GDM1 (cell line): ENCODE data around the gene RNF213.
"Not testable (repeated sequence)": the region's sequence is repeated elsewhere in the genome, so short reads cannot be mapped to it uniquely, and the experiment has no call there.

Experiments
- DNase-seq: peaks from one replicate; lab custom pipeline; 2025; lab: John Stamatoyannopoulos, UW

RNF213 gene

GRCh38 chr17:80252871-80253270 is 7.8 kb upstream of the RNF213 start:
- DNase-seq: no peak

DNA sequence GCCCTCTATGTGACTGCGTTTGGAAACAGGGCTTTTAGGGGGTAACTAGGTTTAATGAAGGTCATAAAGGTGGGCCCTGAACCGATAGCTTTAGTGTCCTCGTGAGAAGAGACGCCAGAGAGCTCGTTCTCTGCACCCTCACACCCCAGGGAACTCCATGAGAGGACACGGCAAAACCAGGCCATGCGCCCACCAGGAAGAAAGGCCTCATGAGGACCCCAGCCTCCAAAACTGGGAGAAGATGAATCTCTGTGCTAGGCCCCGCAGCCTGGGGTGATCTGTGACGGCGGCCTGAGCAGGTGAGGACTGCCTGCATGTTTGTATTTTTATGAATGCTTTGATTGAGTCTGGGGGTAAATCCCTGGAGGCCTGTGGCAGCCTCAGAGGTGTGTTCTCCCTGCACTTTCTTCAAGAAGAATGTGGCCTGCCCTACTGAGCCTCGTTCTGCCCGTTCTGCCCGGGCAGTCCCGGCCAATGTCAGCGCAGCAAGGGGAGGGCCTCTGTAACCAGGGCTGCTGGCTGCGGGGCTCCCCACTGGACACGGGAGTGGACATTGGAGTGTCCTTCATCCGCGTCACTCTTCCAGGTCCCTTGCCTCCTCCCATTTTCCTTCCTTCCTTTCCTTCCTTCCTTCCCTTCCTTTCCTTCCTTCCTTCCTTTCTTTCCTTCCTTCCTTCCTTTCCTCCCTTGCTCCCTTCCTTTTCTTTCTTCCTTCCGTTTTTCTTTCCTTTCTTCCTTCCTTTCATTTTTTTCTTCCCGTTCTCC is 6.8 kb upstream of the RNF213 start:
- no peak for DNase-seq

DNA sequence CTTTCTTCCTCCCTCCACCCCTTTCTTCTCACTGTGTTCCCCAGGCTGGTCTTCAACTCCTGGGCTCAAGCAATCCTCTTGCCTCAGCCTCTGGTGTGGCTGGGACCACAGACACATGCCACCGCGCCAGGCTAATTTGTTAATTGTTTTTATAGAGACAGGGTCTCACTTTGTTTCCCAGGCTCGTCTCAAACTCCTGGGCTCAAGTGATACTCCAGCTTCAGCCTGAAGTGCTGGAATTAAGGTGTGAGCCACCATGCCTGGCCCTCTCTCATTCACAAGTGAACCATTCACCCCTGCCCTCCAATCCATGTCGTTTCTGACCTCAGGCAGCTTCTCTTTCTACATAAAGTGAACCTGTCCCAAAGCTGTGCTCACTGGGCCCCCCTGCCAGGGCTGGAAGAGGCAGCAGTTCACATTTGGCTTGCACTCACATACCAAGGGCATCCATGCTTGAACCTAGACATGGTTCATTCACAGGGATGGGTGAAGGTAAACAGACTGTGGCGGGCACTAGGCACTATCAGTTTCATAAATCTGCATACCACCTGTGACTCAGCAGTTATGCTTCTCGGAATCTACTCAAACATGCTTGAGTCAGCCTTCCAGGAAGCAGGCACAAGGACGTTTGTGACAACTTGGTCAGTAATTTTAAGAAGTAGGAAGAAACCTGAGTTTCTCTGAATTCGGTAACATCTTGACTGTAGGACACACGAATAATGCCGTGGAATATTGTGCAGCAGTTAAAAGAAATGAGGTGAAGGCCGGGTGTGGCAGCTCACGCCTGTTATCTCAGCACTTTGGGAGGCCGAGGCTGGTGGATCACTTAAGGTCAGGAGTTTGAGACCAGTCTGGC is 6.0 kb upstream of the RNF213 start:
- peak; percentile 51 for DNase-seq

DNA sequence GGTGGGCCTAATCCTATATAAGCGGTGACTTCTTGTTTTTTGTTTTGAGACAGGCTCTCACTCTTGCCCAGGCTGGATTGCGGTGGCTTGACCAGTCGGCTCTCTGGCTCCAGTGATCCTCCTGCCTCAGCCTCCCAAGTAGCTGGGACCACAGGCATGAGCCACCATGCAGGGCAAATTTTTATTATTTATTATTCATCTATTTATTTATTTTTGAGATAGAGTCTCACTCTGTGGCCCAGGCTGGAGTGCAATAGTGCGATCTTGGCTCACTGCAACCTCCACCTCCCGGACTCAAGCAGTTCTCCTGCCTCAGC is 4.7 kb upstream of the RNF213 start:
- DNase-seq: no peak

DNA sequence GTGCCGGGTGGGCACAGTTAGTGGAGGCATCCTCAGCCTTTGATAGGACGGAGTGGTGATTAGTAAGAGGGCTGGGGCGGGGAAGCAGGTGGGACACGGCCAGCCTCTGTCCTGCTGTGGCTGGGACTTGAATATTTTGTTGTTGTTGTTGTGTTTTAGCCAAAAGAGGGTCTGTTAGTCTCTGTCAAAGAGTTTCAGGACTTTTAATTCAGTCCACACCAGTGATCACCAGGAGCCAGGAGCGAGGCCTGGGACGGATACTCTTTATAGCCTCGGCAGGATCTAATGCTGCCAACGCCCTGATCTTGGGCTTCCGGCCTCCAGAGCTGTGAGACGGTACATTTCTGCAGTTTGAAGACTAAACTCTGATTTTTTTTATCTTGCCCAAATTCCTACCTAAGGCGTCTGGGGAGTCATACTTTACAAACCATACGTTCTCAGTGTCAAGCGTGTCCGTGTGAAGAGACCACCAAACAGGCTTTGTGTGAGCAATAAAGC is 2.9 kb upstream of the RNF213 start:
- no peak for DNase-seq

DNA sequence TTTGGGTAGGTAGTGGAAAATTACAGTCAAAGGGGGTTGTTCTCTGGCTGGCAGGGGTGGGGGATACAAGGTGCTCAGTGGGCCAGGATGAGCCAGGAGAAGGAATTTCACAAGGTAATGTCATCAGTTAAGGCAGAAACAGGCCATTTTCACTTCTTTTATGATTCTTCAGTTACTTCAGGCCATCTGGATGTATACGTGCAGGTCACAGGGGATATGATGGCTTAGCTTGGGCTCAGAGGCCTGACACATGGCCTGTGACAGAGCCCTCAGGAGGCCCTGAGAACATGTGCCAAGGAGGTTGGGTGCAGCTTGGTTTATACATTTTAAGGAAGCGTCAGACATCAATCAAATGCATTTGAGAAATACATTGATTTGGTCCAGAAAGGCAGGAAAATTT is 2.4 kb upstream of the RNF213 start:
- not testable (repeated sequence) for DNase-seq

GRCh38 chr17:80259457-80260068 is 1.1 kb upstream of the RNF213 start:
- DNase-seq: no peak

DNA sequence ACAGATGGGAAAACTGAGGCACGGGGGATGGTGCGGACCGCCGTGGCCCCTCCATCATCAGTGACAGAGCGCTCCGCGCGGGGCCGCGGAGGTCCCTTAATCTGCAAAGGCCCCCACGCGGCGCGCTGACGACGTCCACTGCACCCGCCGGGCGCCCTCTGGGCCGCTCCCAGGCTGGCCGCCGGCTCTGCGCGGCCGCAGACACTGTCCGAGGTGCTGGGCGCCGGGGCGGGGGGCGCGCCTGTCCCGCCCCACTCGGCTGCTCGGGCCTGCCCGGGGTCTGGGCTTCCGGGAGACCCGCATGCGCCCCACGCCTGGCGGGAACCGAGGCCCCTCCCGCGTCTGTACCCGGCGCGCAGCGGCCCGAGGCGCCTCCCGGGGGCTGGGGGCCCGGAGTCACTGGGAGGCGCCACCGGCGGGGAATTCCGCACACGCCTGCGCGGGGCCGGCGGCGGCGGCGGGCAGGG is 550 bp upstream of the RNF213 start:
- no peak for DNase-seq

GRCh38 chr17:80261159-80261894 is 675 bp downstream of the RNF213 start:
- no peak for DNase-seq

GRCh38 chr17:80261895-80262279 is 1.2 kb downstream of the RNF213 start:
- DNase-seq: no peak

DNA sequence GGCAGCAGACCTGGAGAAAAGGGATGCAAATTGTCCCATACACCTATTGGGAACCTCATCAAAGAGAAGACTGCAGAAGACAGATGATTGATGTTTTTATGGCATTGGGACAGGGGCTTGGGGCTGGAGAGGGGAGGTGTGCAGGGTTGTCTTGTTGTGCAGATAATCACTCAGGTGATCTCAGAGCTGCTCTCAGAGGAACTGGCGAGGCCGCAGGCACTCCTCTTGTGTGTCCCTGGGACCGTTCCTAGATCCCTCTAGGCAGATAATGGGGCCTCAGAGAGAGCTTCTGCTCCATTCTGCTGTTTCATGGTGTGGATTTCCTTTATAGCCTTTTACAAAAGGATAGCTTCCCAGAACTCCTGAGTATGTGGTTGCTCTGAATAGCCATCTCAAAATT is 1.6 kb downstream of the RNF213 start:
- no peak for DNase-seq

- DNase-seq: no peak
Observed at GRCh38 chr17:80262775-80263244, 2.2 kb downstream of the RNF213 start.

DNA sequence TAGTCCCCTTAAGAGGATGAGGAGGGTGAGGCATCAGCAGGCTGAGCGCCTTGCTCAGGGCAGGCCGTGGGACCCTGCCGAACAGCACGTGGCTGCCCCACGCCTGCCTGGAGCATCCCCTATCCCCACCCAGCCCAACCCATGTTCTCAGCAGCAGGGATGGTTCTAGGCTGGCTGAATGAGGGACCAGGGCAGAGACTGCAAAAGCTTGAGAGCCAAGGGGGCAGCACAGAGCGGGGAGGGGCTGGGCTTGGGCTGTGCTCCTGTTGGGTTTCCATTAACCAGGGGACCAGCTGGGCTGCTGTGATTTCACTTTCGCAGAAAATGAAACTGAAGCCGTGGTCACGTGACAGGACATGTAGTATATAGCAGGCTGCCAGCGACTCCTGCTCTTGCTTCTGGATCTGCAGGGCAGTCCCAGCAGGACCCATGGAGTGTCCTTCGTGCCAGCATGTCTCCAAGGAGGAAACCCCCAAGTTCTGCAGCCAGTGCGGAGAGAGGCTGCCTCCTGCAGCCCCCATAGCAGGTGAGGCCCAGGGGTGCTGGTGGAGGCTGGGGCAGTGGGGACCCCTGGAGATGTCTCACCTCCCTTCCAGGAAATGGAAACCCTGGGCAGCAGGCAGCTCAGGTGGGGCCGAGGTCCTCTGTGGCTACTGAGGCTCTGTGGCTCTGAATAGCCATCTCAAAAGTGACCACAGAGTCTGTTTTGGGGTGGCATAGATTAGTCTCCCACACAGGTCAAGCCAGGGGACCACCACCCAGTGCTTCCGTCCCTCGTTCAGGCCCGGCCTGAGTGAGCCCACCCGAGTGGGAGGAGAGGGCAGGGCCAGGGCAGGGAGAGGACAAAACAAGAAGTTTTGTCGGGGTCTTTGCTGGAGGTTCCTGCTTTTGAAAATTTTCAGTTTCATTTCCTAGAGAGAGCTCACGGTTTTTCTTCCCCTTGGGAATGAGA is 2.9 kb downstream of the RNF213 start:
- DNase-seq: peak; percentile 64

GRCh38 chr17:80264205-80265075 is 3.8 kb downstream of the RNF213 start:
- peak; percentile 21 for DNase-seq

DNA sequence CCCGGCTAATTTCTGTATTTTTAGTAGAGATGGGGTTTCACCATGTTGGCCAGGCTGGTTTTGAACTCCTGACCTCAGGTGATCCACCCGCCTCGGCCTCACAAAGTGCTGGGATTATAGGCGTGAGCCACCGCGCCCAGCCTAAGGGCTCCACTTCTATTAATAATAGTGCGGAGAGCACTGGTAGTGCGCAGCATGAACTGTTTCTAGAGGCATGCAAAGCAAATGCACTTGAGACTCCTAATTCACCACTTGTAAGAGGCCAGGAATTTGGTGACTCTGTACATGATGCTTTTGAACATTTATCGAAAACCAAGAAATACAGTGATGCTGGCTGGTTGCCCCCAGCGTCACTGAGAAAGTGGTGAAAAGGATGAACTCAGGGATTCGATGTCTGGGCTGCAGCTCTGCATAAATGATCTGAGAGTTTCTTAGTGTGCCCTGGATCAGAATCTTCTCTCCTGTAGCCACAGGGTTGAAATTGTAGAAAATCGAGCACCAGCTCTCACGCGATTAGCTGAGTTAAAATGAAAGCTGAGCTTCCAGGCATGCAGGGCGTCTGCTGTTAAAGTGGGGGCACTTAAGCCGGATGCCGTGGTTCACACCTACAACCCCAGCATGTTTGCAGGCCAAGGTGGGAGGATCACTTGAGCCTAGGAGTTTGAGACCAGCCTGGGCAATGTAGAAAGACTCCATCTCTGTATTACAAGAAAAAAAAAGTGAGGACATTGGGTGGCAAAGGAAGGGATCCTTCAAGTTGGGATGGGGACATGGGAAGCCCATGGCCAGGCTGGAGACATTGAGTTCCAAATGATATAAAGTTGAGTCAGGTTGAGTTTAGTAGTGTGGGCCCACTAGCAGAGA is 4.8 kb downstream of the RNF213 start:
- no peak for DNase-seq

- no peak for DNase-seq
Observed at GRCh38 chr17:80267391-80267790, 6.7 kb downstream of the RNF213 start.

DNA sequence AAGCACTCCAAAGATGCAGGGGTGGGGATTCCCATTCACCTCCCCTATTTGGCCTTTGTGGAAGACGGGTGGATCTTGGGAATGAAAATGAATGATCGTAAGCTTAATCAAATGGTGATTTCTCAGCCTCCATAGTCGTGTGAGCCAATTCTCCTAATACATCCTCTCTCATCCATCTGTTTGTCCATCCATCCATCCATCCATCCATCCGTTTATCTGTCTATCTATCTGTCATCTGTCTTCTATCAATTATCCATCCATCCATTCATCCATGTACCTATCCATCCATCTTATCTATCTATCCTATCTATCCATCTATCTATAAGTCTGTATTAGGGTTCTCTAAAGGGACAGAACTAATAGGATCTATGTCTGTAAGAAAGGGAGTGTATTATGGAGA is 7.8 kb downstream of the RNF213 start:
- no peak for DNase-seq

DNA sequence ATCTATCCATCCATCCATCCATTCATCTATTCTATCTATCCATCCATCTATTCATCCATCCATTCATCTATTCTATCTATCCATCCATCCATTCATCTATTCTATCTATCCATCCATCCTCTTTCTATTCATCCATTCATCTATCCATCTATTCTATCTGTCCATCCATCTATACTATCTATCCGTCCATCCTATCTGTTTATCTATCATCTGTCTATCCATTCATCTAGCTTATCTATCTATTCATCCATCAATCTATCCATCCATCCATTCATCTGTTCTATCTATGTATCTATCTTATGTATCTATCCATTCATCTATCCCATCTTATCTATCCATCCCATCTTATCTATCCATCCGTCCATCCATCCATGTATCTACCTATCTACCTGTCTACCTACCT is 8.8 kb downstream of the RNF213 start:
- DNase-seq: no peak

- no peak for DNase-seq
Observed at GRCh38 chr17:80270104-80270503, 9.5 kb downstream of the RNF213 start.
